Stomach smooth muscle (tissue), 2 donors: ENCODE measurements around the gene FAM25G.
"Not testable (repeated sequence)": the region's sequence is repeated elsewhere in the genome, so short reads cannot be mapped to it uniquely, and the experiment has no call there.

Source experiments
- H3K27ac ChIP-seq: one replicate; pipeline ENCODE4 v1.7.0; 2013; ENCODE audit warnings: mild to moderate bottlenecking, low read length, inconsistent platforms
- H3K27me3 ChIP-seq, 2 donors: one replicate each; pipeline ENCODE4 v1.7.0; 2013; ENCODE audit warnings: low read length in 2 of 2; ENCODE audit not compliant: insufficient read depth in 2 of 2, control insufficient read depth in 1 of 2
- H3K36me3 ChIP-seq, 2 donors: one replicate each; pipeline ENCODE4 v1.7.0; 2013; ENCODE audit warnings: low read length in 2 of 2; ENCODE audit not compliant: control insufficient read depth in 2 of 2, insufficient read depth in 2 of 2
- H3K4me1 ChIP-seq: one replicate; pipeline ENCODE4 v1.7.0; 2013; ENCODE audit warnings: low read length; ENCODE audit not compliant: control insufficient read depth, insufficient read depth
- H3K4me3 ChIP-seq, 2 donors: one replicate each; pipeline ENCODE4 v1.7.0; 2013; ENCODE audit warnings: low read length in 2 of 2
- H3K9ac ChIP-seq, 2 donors: one replicate each; pipeline ENCODE4 v1.7.0; 2013; ENCODE audit warnings: low read length in 2 of 2, mild to moderate bottlenecking in 1 of 2
- H3K9me3 ChIP-seq, 2 donors: one replicate each; pipeline ENCODE4 v1.7.0; 2013; ENCODE audit warnings: low read length in 2 of 2; ENCODE audit not compliant: control insufficient read depth in 2 of 2
- donor health status: healthy.
- donor health status: Pancreatic carcinoma.

FAM25G gene

DNA sequence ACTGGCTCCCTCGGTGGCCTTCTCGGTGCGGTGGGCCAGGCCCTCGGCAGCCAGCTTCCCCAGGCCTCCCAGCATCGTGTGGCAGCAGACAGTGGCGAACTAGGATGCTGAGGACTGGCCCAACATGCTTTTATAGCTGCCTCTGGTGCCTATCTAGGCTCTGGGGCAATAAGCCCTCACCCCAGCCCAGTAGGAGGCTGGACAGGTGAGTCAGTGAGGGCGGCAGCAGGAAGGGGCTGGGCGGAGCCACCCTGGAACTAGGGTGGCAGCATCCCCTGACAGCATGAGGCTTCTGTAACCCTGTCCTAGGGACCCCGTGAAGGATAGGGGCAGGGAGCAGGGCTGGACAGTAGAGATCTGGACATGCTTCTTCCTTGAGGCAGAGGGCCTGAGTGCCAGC is at the start of gene FAM25G:
Gene FAM25G (minus strand): TSS at position 101 of the 400 bp plus-strand sequence. CDS start 26 bp downstream, at position 75.
- H3K27me3 ChIP-seq, H3K27ac ChIP-seq, H3K9ac ChIP-seq, H3K9me3 ChIP-seq, H3K4me3 ChIP-seq, H3K36me3 ChIP-seq, H3K4me1 ChIP-seq: not testable (repeated sequence)

DNA sequence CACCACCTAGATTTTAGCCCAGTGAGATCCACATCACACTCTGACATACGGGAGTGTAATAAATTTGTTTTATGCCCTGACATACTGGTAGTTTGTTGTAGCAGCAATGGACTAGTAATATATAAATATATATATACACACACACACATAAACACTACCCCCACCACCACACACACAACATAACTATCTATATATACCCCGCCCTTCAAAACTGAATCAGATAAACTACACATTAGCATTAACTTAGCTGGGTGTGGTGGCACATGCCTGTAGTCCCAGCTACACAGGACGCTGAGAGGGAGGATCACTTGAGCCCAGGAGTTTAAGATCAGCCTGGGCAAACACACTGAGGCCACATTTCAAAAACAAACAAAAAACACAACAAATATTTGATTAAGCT is 44.9 kb upstream of the FAM25G start:
- H3K4me1 ChIP-seq, H3K9ac ChIP-seq, H3K27ac ChIP-seq, H3K4me3 ChIP-seq, H3K36me3 ChIP-seq, H3K9me3 ChIP-seq, H3K27me3 ChIP-seq: not testable (repeated sequence)

DNA sequence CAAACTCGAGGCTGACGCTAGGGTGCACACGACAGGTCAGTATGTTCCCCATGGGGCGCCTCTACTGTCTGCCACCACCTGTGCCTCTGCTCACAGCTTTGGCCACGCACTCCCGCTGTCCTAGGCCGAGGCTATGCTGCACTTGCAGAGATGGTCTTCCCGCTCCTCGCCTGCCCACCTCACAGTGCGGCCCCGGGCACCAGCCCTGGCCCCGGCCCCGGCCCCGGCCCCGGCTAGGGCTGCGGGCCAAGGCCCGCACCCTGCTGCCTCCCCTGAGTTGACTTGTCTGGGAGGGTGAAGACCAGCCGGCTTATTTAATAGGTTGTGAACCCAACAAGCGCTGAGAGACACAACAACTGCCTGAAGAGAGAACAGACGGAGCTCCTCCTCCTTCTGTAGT is 32.0 kb upstream of the FAM25G start, which contains the start of gene AGAP9:
Gene AGAP9 (minus strand): TSS at position 164 of the 400 bp plus-strand sequence. CDS start 112 bp downstream, at position 52.
- not testable (repeated sequence) for H3K36me3 ChIP-seq, H3K27me3 ChIP-seq

DNA sequence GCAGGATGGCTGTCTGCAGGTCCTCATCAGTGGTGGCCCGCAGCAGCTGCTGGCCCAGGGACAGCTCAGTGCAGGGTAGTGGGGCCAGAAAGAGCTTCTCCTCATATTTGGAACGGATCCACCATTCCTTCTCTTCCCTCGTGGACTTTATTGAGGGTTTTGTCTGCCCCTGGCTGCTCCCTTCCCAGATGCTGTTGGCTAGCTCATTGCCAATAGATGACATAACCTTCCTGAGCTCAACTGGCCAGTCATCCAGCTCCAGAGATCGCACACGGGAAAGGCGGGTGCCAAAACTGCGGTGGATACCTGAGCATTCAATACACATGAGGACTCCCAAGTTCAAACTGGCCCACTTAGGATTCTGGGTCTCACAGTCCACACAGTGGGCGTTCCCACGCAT is 10.8 kb upstream of the FAM25G start:
- not testable (repeated sequence) for H3K4me1 ChIP-seq, H3K27ac ChIP-seq, H3K9me3 ChIP-seq, H3K36me3 ChIP-seq, H3K27me3 ChIP-seq, H3K9ac ChIP-seq, H3K4me3 ChIP-seq

More for the DNA sequence above, 32.0 kb upstream of the FAM25G start, which contains the start of gene AGAP9:
- not testable (repeated sequence) for H3K27ac ChIP-seq, H3K9me3 ChIP-seq, H3K4me3 ChIP-seq, H3K9ac ChIP-seq, H3K4me1 ChIP-seq

DNA sequence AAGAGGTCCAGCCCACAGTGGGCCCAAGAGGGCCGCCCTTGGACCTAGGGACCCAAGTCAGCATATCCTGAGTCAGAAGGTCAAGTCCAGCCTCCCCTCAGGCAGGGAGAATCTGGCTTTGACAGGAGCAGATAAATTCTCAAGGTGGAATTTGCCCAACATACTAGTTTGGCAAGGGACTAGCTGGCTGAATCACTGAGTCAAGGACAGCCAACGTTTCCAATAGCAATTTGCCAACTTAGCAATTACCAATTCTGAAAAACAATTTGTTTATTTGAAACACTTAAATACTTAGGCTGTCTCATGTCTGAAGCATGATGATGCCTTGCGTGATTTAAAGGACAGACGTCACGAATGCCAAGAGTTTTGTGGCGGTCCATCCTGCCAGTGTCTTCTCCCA is 2.7 kb upstream of the FAM25G start:
- not testable (repeated sequence) for H3K4me1 ChIP-seq, H3K36me3 ChIP-seq, H3K27ac ChIP-seq, H3K9me3 ChIP-seq, H3K4me3 ChIP-seq, H3K9ac ChIP-seq, H3K27me3 ChIP-seq

DNA sequence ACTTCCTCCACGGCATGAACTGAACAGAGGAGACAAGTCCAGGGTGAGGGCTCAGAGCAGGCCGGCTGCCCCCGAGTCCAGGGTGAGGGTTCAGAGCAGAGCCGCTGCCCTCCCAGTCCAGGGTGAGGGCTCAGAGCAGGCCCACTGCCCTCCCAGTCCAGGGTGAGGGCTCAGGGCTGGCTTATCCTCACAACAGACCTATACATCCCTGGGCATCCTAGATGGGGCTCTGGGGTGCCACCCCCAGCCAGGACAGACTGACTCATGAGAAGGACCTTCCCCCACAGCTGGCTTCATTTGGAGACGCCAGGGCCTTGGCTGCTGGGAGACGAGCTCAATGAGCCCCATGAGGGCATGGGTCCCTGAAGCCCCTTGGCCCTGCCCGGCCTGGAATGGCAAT is 1.9 kb downstream of the FAM25G start:
- not testable (repeated sequence) for H3K27ac ChIP-seq, H3K9me3 ChIP-seq, H3K4me3 ChIP-seq, H3K9ac ChIP-seq, H3K4me1 ChIP-seq, H3K36me3 ChIP-seq, H3K27me3 ChIP-seq

DNA sequence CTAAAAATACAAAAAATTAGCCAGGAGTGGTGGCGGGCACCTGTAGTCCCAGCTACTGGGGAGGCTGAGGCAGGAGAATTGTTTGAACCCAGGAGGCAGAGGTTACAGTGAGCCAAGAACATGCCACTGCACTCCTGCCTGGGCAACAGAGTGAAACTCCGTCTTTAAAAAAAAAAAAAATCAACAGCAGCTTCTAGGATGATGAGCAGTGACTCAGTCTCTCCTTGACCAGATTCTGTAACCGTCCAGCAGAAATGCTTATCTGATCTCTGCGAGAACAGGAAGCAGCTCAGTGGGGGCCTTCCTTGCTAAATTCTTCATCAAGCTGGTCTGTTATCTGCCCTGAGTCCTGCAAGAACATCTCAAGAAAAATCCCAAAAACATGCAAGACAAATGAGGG is 5.6 kb downstream of the FAM25G start:
- H3K9ac ChIP-seq, H3K27ac ChIP-seq, H3K36me3 ChIP-seq, H3K9me3 ChIP-seq, H3K27me3 ChIP-seq, H3K4me1 ChIP-seq, H3K4me3 ChIP-seq: not testable (repeated sequence)

DNA sequence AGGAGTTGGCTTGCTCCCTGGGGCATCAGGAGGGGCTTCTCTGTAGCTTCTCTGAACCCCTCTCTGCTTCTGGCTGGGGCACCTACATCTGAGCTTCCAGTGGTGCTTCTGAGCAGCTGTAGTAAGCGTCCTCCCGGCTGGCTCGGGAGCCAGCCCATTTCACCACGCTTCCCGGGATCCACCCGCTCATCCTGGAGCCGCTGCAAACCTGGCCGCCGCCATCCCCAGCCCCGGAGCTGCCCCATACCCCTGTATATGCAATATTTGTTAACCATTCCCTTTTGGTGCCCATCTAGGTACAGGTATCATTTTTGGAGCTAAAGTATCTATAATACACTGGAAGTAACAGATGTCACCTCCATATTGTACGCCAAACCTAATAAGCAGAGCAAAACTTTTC is 6.7 kb downstream of the FAM25G start:
- H3K9me3 ChIP-seq, H3K36me3 ChIP-seq, H3K27ac ChIP-seq, H3K4me1 ChIP-seq, H3K4me3 ChIP-seq, H3K9ac ChIP-seq, H3K27me3 ChIP-seq: not testable (repeated sequence)

DNA sequence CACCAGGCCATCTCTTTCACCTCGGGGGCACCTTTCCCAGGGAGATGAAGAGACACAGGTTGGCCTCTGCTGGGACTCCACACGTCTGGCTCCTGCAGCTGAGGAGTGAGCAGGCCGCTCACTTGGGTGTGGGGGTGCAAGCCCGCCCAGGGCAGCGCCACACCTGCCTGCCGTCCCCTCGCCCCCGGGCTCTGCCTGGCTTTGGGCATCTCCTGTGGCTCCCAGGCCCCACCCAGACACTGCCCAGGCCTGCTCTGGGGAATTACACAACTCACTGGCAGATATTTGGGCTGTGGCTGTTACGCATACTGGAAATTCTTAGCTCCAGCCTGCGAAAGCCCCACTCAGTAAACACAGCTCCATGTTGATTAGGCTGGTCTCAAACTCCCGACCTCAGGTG is 7.6 kb downstream of the FAM25G start, which contains the start of gene ANXA8:
Gene ANXA8 (minus strand): TSS at position 193 of the 400 bp plus-strand sequence. CDS start 182 bp downstream, at position 11.
- H3K27ac ChIP-seq, H3K4me3 ChIP-seq: not testable (repeated sequence)

DNA sequence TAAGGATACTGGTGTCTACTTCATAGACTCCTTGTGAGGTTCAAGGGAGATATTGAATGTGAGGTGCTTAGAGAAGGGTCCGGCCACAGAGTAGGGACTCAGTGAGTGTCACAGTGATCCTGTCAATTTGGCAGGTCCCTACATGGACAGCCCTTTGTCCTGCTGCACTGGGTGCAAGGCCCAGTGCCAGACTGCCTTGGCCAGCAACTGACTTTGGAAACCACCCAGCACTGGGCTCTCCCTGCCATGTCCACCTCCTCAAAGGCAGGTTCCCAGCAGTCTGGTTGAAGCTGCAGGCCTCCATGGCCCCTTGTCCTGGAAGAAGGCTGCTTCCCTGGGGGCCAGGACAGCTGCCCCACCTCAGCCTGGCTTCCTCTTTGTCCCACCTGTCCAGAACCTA is 9.1 kb downstream of the FAM25G start:
- H3K36me3 ChIP-seq, H3K9ac ChIP-seq, H3K4me3 ChIP-seq, H3K4me1 ChIP-seq, H3K27me3 ChIP-seq, H3K9me3 ChIP-seq, H3K27ac ChIP-seq: not testable (repeated sequence)

More for the DNA sequence above, 7.6 kb downstream of the FAM25G start, which contains the start of gene ANXA8:
- H3K9ac ChIP-seq, H3K36me3 ChIP-seq, H3K4me1 ChIP-seq, H3K27me3 ChIP-seq, H3K9me3 ChIP-seq: not testable (repeated sequence)

DNA sequence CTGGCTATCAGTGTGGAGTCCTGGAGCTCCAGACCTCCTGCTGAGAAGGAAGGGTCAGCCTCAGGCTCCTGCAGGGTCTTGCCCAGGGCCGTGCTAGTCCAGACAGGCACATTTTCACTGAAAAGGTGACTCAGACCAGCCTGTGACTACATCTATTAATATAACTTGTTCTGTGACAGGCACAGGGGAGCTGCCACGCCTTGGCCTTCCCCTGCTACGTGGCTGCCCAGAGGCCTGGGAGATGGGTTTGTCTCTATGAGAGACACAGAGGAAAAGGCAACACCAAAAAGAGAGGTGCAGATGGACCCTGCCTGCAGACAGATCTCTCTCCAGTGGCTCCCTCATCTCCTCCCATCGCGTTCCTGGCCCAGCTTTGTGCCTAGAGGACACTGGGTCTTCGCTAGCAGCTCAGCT is 9.7 kb downstream of the FAM25G start:
- not testable (repeated sequence) for H3K36me3 ChIP-seq, H3K9me3 ChIP-seq, H3K4me3 ChIP-seq, H3K27ac ChIP-seq, H3K27me3 ChIP-seq, H3K4me1 ChIP-seq, H3K9ac ChIP-seq
